Hippocampal formation (tissue), 2 donors: ENCODE data around the gene YPEL4.

ENCODE experiments used
- DNase-seq, 2 donors: peaks; one replicate each; lab custom pipeline; 2025; lab: John Stamatoyannopoulos, UW

Gene YPEL4

GRCh38 chr11:57633394-57634070 lies 16.2 kb downstream of the YPEL4 start:
- DNase-seq = no peak

- DNase-seq = no peak
Measured at GRCh38 chr11:57632116-57632515, 17.6 kb downstream of the YPEL4 start.

GRCh38 chr11:57630171-57630570 lies 19.5 kb downstream of the YPEL4 start:
- no peak for DNase-seq

GRCh38 chr11:57626895-57627294 lies 22.8 kb downstream of the YPEL4 start:
- DNase-seq = no peak

GRCh38 chr11:57624864-57625263 lies 24.8 kb downstream of the YPEL4 start:
- no peak for DNase-seq

GRCh38 chr11:57622263-57622662 lies 27.4 kb downstream of the YPEL4 start:
- no peak for DNase-seq

GRCh38 chr11:57620467-57620866 lies 29.2 kb downstream of the YPEL4 start:
- no peak for DNase-seq

GRCh38 chr11:57619331-57619730 lies 30.4 kb downstream of the YPEL4 start:
- no peak for DNase-seq

- DNase-seq = no peak
Measured at GRCh38 chr11:57618438-57618837, 31.3 kb downstream of the YPEL4 start.

GRCh38 chr11:57616595-57616994 lies 33.1 kb downstream of the YPEL4 start:
- DNase-seq = no peak

GRCh38 chr11:57615308-57615707 lies 34.4 kb downstream of the YPEL4 start:
- DNase-seq = no peak

GRCh38 chr11:57614234-57614772 lies 35.4 kb downstream of the YPEL4 start:
- DNase-seq = no peak

GRCh38 chr11:57610170-57610569 lies 39.5 kb downstream of the YPEL4 start:
- no peak for DNase-seq

GRCh38 chr11:57605028-57605420 lies 44.7 kb downstream of the YPEL4 start:
- DNase-seq = no peak

- no peak for DNase-seq
Measured at GRCh38 chr11:57604296-57605027, 45.2 kb downstream of the YPEL4 start.

- DNase-seq = no peak
Measured at GRCh38 chr11:57601297-57601696, 48.4 kb downstream of the YPEL4 start.

- no peak for DNase-seq
Measured at GRCh38 chr11:57599381-57599780, 50.3 kb downstream of the YPEL4 start.

GRCh38 chr11:57598831-57599155 lies 50.9 kb downstream of the YPEL4 start:
- no peak for DNase-seq

- peak; percentile 14 to 23 for DNase-seq
Measured at GRCh38 chr11:57597916-57598830, 51.5 kb downstream of the YPEL4 start.

GRCh38 chr11:57597461-57597915 lies 52.2 kb downstream of the YPEL4 start, which contains the start of gene SERPING1:
SERPING1 (plus strand) TSS chr11:57597685; CDS start chr11:57598271, 586 bp downstream.
- no peak for DNase-seq

GRCh38 chr11:57596266-57596885 lies 53.3 kb downstream of the YPEL4 start:
- no peak for DNase-seq
